CD14-positive monocyte (primary cell): ENCODE measurements around the gene AGBL1. TPM values are rescaled to one million over a fixed set of nuclear protein-coding genes. Genes with fewer than 3 reads are reported as not detected.

Experiments
- DNase-seq, 3 donors: peaks; one replicate each; pipeline ENCODE4 v3.0.0-alpha.2; 2011 to 2022
- H2AFZ ChIP-seq: 2 replicates; pipeline ENCODE4 v1.6.0; 2012; ENCODE audit warnings: mild to moderate bottlenecking, low read depth, low read length, inconsistent platforms; ENCODE audit not compliant: insufficient read depth, poor library complexity, severe bottlenecking
- H3K27ac ChIP-seq, 2 donors: 1 replicate in 1 of 2; 2 replicates in 1 of 2; pipeline ENCODE4 v1.5.1; 2012 to 2013; ENCODE audit warnings: low read length in 2 of 2, control low read depth in 1 of 2, inconsistent platforms in 1 of 2, low read depth in 1 of 2, mild to moderate bottlenecking in 1 of 2
- H3K27me3 ChIP-seq, 2 donors: one replicate each; pipeline versions ENCODE4 v1.6.0 to v1.6.1; 2011 to 2013; ENCODE audit warnings: low read length in 2 of 2; ENCODE audit not compliant: control insufficient read depth in 2 of 2, insufficient read depth in 2 of 2
- H3K36me3 ChIP-seq, 2 donors: replicated peaks in 1 of 2; 1 replicate in 1 of 2; 2 replicates in 1 of 2; pipeline versions ENCODE4 v1.5.1 to v1.6.1; 2012 to 2013; ENCODE audit warnings: low read length in 2 of 2, control low read depth in 1 of 2, inconsistent platforms in 1 of 2, mild to moderate bottlenecking in 1 of 2; ENCODE audit not compliant: insufficient read depth in 2 of 2, control insufficient read depth in 1 of 2
- H3K4me1 ChIP-seq, 2 donors: 1 replicate in 1 of 2; 2 replicates in 1 of 2; pipeline versions ENCODE4 v1.5.1 to v1.6.1; 2012 to 2013; ENCODE audit warnings: low read length in 2 of 2, control low read depth in 1 of 2, inconsistent platforms in 1 of 2, mild to moderate bottlenecking in 1 of 2, moderate library complexity in 1 of 2; ENCODE audit not compliant: insufficient read depth in 2 of 2, control insufficient read depth in 1 of 2
- H3K4me2 ChIP-seq: replicated peaks from 2 replicates; pipeline ENCODE3; 2012; ENCODE audit warnings: low read length, moderate library complexity, mild to moderate bottlenecking; ENCODE audit not compliant: poor library complexity, severe bottlenecking; ENCODE audit errors: extremely low read depth
- H3K4me3 ChIP-seq, 3 experiments: fragments of 200-600 bp in 1 of 3; sonication (generic) in 1 of 3; replicated peaks in 1 of 3; 1 replicate in 2 of 3; 2 replicates in 1 of 3; pipeline ENCODE4 v1.5.1; 2011 to 2013; ENCODE audit warnings: low read length in 3 of 3, mild to moderate bottlenecking in 3 of 3, control low read depth in 2 of 3, low read depth in 2 of 3, inconsistent platforms in 1 of 3, moderate library complexity in 1 of 3
- H3K79me2 ChIP-seq: 2 replicates; pipeline ENCODE4 v1.6.0; 2012; ENCODE audit warnings: mild to moderate bottlenecking, control low read depth, inconsistent platforms, low read length, moderate library complexity; ENCODE audit not compliant: insufficient read depth
- H3K9ac ChIP-seq: 2 replicates; pipeline ENCODE4 v1.6.0; 2017; ENCODE audit warnings: low read length, mild to moderate bottlenecking; ENCODE audit not compliant: insufficient read depth, poor library complexity, severe bottlenecking
- H3K9me3 ChIP-seq, 2 donors: replicated peaks in 1 of 2; 1 replicate in 1 of 2; 2 replicates in 1 of 2; pipeline versions ENCODE4 v1.5.1 to v1.6.1; 2012 to 2013; ENCODE audit warnings: low read length in 2 of 2, control low read depth in 1 of 2; ENCODE audit not compliant: control insufficient read depth in 1 of 2, insufficient read depth in 1 of 2
- H4K20me1 ChIP-seq: 2 replicates; pipeline ENCODE4 v1.6.0; 2012; ENCODE audit warnings: mild to moderate bottlenecking, low read length, control low read depth, moderate library complexity; ENCODE audit not compliant: insufficient read depth
- H3K27ac Mint-ChIP-seq, 7 donors: one replicate each; pipeline ENCODE4 v1.8.0; 2020; ENCODE audit warnings: mild to moderate bottlenecking in 7 of 7, mixed read lengths in 7 of 7, moderate library complexity in 6 of 7, inconsistent platforms in 2 of 7
- H3K27me3 Mint-ChIP-seq, 3 donors: one replicate each; pipeline ENCODE4 v1.8.0; 2021 to 2022; ENCODE audit warnings: low read depth in 3 of 3, mild to moderate bottlenecking in 3 of 3, mixed read lengths in 3 of 3, moderate library complexity in 3 of 3, inconsistent platforms in 1 of 3
- H3K36me3 Mint-ChIP-seq, 2 donors: one replicate each; pipeline ENCODE4 v1.8.0; 2020; ENCODE audit warnings: mixed read lengths in 2 of 2, inconsistent platforms in 1 of 2, mild to moderate bottlenecking in 1 of 2
- H3K4me1 Mint-ChIP-seq: one replicate; pipeline ENCODE4 v1.8.0; 2020; ENCODE audit warnings: mild to moderate bottlenecking, mixed read lengths
- H3K4me3 Mint-ChIP-seq, 2 donors: one replicate each; pipeline ENCODE4 v1.8.0; 2020; ENCODE audit warnings: mild to moderate bottlenecking in 2 of 2, mixed read lengths in 2 of 2, moderate library complexity in 1 of 2
- H3K9me3 Mint-ChIP-seq, 7 donors: one replicate each; pipeline ENCODE4 v1.8.0; 2020 to 2022; ENCODE audit warnings: mixed read lengths in 7 of 7, mild to moderate bottlenecking in 6 of 7, moderate library complexity in 6 of 7, inconsistent platforms in 2 of 7
- WGBS: methylation state at CpG from one replicate; pipeline ENCODE4 v1.1.5; 2013; ENCODE audit warnings: missing lambda C conversion rate; ENCODE audit not compliant: insufficient coverage; 5-methylcytosine and 5-hydroxymethylcytosine counted together
- intact Hi-C, 2 donors: fragments of 100-400 bp; cut with micrococcal nuclease; formaldehyde crosslinking; loops; one replicate each; pipeline versions ENCODE4 v1.15.0 to v1.15.1; 2023
- polyA plus RNA-seq, 3 donors: library from polyadenylated mRNA; depleted of rRNA in 1 of 3; unstranded in 2 of 3; stranded (reverse) in 1 of 3; fragments of 300-500 nt in 2 of 3; fragments of >200 nt in 1 of 3; fragmentation: Illumina TruSeq in 2 of 3; gene quantifications; 1 replicate in 2 of 3; 2 replicates in 1 of 3; pipeline ENCODE4 v1.2.3, GENCODE V29; 2012 to 2021
- TF ChIP-seq, protein P1 (sequence below): fragments of 200-600 bp; IDR thresholded peaks from one replicate; pipeline ENCODE4 v1.8.0; 2022; ENCODE audit warnings: antibody characterized with exemption, mild to moderate bottlenecking

Gene AGBL1
- polyA plus RNA-seq, 3 donors = not detected

DNA sequence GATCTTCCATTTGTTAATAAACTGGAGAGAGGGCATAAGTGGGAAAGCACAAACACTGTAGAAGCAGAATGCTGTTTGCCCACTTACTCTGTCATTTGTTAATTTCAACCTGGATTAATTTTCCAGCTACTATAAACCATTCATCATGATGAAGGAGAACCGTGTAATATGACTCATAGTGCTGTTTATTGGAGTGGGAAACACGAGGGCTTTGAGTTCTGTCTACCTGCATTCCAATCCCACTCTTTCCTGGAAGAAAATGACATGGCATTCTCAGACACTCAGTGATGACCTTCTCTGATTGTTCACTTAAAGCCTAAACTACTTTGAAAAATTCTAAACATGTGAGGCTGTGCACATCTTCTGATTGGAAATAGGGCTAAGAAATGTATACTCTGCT is 826.7 kb downstream of the AGBL1 start:
- H3K27me3 Mint-ChIP-seq = peaks cover 0 to 3% (median 0%) of the 10 kb centered on the region in 3 donors
- Histone ChIP-seq H3K4me3 (no peak overlapping the region), H3K27ac (no peak overlapping the region), H3K4me1 (no peaks in the 10 kb centered on the region), H3K9ac (no peak overlapping the region), H3K9me3 (no peaks in the 10 kb centered on the region), H3K79me2 (no peaks in the 10 kb centered on the region), H3K27me3 (no peaks in the 10 kb centered on the region), H4K20me1 (no peaks in the 10 kb centered on the region), H2AFZ (no peak overlapping the region), H3K4me2 (no peak overlapping the region), H3K36me3 (no peaks in the 10 kb centered on the region)
- peaks cover 2% of the 10 kb centered on the region for H3K4me1 Mint-ChIP-seq
- no peaks in the 10 kb centered on the region for H3K36me3 Mint-ChIP-seq
- H3K27ac Mint-ChIP-seq = no peak overlapping the region
- DNase-seq = no peak
- intact Hi-C loops = no loop called here
- TF ChIP-seq, protein P1, sequence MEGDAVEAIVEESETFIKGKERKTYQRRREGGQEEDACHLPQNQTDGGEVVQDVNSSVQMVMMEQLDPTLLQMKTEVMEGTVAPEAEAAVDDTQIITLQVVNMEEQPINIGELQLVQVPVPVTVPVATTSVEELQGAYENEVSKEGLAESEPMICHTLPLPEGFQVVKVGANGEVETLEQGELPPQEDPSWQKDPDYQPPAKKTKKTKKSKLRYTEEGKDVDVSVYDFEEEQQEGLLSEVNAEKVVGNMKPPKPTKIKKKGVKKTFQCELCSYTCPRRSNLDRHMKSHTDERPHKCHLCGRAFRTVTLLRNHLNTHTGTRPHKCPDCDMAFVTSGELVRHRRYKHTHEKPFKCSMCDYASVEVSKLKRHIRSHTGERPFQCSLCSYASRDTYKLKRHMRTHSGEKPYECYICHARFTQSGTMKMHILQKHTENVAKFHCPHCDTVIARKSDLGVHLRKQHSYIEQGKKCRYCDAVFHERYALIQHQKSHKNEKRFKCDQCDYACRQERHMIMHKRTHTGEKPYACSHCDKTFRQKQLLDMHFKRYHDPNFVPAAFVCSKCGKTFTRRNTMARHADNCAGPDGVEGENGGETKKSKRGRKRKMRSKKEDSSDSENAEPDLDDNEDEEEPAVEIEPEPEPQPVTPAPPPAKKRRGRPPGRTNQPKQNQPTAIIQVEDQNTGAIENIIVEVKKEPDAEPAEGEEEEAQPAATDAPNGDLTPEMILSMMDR = no peak
- WGBS = no CpG with 5 or more reads among the region's 2 CpGs
- peaks cover 0 to 3% (median 0%) of the 10 kb centered on the region in 7 donors for H3K9me3 Mint-ChIP-seq
- H3K4me3 Mint-ChIP-seq = no peak overlapping the region

DNA sequence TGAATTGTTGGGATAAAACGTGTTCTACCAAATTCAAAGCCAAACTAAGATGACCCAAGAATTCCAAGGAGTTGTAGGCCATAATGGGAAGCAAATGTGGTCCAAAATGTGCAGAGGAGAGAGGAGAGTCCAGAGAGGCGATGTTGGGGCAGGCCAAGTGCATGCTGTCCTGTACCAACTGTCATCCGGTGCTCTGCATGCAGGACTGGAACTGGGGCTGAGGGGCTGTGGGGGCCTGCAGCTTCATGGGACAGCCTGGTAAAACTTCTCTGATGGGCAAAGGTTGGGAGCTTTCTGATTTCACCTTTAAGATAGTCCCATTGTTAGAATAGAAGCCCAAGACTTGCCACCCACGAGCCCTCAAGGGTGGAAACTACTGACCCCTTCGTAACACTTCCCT is 831.4 kb downstream of the AGBL1 start:
- Histone ChIP-seq H3K27me3 (no peaks in the 10 kb centered on the region), H3K4me3 (no peak overlapping the region), H3K9ac (no peak overlapping the region), H4K20me1 (no peaks in the 10 kb centered on the region), H3K4me1 (no peaks in the 10 kb centered on the region), H3K4me2 (no peak overlapping the region), H3K36me3 (no peaks in the 10 kb centered on the region), H3K79me2 (no peaks in the 10 kb centered on the region), H3K27ac (no peak overlapping the region), H2AFZ (no peak overlapping the region), H3K9me3 (no peaks in the 10 kb centered on the region)
- WGBS = 45% methylated on average over 4 of the region's 5 CpGs
- DNase-seq = no peak
- Mint-ChIP-seq H3K27me3 (no peaks in the 10 kb centered on the region), H3K36me3 (no peaks in the 10 kb centered on the region), H3K27ac (no peak overlapping the region), H3K4me1 (peaks cover 2% of the 10 kb centered on the region), H3K4me3 (no peak overlapping the region), H3K9me3 (peaks cover 0 to 3% (median 0%) of the 10 kb centered on the region in 7 donors)
- intact Hi-C loops = no loop called here
- TF ChIP-seq, protein P1 = no peak
